Prostate gland (tissue), 2 donors: ENCODE results near the gene TMA7B. TPM values are rescaled to one million over a fixed set of nuclear protein-coding genes. Genes with fewer than 3 reads are reported as not detected.
A peak's percentile ranks its signal among the peaks of the same experiment; 100 is the strongest.

Experiments used
- DNase-seq: peaks from one replicate; pipeline ENCODE4 v3.0.0-alpha.2; 2019; ENCODE audit warnings: low spot score
- H3K27ac ChIP-seq, 2 donors: fragments of 200-600 bp; sonication (generic); 2 replicates each; pipeline ENCODE4 v1.5.1; 2017 to 2019
- H3K27me3 ChIP-seq: fragments of 200-600 bp; sonication (generic); replicated peaks from 2 replicates; pipeline ENCODE4 v1.5.1; 2019; ENCODE audit not compliant: insufficient read depth
- H3K36me3 ChIP-seq, 2 donors: fragments of 200-600 bp; sonication (generic); 1 replicate in 1 of 2; 2 replicates in 1 of 2; pipeline versions ENCODE4 v1.5.1 to v1.8.1; 2017 to 2019
- H3K4me1 ChIP-seq: fragments of 200-600 bp; sonication (generic); replicated peaks from 2 replicates; pipeline ENCODE4 v1.5.1; 2019
- H3K4me3 ChIP-seq, 2 donors: fragments of 200-600 bp; sonication (generic); 2 replicates each; pipeline ENCODE4 v1.5.1; 2017 to 2019
- H3K9me3 ChIP-seq: fragments of 200-600 bp; sonication (generic); 2 replicates; pipeline ENCODE4 v1.5.1; 2017
- POLR2A ChIP-seq: fragments of 450-650 bp; IDR thresholded peaks from one replicate; pipeline ENCODE4 v1.6.1; 2016; ENCODE audit warnings: antibody characterized with exemption, mild to moderate bottlenecking
- POLR2AphosphoS5 ChIP-seq: sonication (generic); formaldehyde crosslinking; IDR thresholded peaks from one replicate; pipeline ENCODE4 v1.6.1; 2017; ENCODE audit warnings: antibody characterized with exemption
- WGBS: methylation state at CpG from one replicate; pipeline ENCODE4 v1.1.5; 2018; 5-methylcytosine and 5-hydroxymethylcytosine counted together
- intact Hi-C: fragments of 100-400 bp; cut with DNase I; formaldehyde crosslinking; loops from one replicate; pipeline ENCODE4 v1.14.2; 2022
- total RNA-seq, 2 donors: library from RNA; depleted of rRNA; stranded (reverse); fragments of >200 nt; gene quantifications; one replicate each; pipeline ENCODE4 v1.1.0, GENCODE V29; 2016
- TF ChIP-seq, protein P1 (sequence below), 4 experiments: fragments of 200-600 bp in 2 of 4; fragments of 450-650 bp in 2 of 4; sonication (generic) in 2 of 4; IDR thresholded peaks; 1 replicate in 3 of 4; 2 replicates in 1 of 4; pipeline ENCODE4 v1.5.1; 2016 to 2019; ENCODE audit warnings: antibody characterized with exemption in 4 of 4, mild to moderate bottlenecking in 2 of 4, moderate library complexity in 2 of 4

The TMA7B gene
- total RNA-seq, 2 donors from 2014 or later: not detected

DNA sequence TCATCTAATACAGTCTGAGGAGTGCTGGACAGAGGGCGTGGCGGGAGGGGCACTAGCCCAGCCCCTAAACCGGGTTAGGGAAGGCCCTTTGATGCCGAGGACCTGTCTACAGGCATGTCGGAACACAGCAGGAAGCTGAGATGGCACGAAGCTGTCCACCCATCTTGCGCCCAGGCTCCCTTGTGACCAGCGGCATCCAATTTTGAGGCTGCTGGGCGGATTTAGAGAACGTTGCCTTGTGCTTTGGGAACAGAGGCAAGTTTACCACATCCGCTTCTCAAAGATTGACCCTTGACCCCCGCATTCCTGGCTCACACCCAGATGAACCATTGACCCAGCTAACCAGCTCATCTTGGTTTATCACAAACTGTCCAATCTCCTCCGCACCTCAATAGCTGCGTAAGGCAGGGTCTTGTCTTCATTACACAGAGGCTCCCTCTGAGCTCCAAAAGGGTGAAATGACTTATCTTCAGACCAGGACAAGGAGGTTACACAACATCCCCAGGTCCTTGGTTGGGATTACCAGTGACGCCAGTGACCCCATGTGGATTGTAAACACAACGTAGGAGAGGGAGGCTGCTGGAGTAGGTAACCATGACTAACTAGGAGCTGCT is 39.1 kb downstream of the TMA7B start:
- no peaks in the 10 kb centered on the region for H3K36me3 ChIP-seq
- H3K9me3 ChIP-seq: no peaks in the 10 kb centered on the region
- WGBS: 58% methylated on average over 16 of the region's 16 CpGs
- H3K4me3 ChIP-seq: no peak overlapping the region
- TF ChIP-seq, protein P1, sequence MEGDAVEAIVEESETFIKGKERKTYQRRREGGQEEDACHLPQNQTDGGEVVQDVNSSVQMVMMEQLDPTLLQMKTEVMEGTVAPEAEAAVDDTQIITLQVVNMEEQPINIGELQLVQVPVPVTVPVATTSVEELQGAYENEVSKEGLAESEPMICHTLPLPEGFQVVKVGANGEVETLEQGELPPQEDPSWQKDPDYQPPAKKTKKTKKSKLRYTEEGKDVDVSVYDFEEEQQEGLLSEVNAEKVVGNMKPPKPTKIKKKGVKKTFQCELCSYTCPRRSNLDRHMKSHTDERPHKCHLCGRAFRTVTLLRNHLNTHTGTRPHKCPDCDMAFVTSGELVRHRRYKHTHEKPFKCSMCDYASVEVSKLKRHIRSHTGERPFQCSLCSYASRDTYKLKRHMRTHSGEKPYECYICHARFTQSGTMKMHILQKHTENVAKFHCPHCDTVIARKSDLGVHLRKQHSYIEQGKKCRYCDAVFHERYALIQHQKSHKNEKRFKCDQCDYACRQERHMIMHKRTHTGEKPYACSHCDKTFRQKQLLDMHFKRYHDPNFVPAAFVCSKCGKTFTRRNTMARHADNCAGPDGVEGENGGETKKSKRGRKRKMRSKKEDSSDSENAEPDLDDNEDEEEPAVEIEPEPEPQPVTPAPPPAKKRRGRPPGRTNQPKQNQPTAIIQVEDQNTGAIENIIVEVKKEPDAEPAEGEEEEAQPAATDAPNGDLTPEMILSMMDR (IDR thresholded peaks at IDR 0.05): no peak
- TF ChIP-seq POLR2A: no peak
- TF ChIP-seq POLR2AphosphoS5: no peak
- no peaks in the 10 kb centered on the region for H3K27me3 ChIP-seq
- intact Hi-C loops: no loop called here
- peaks cover 11% of the 10 kb centered on the region for H3K4me1 ChIP-seq
- peak overlapping the region in 1 of 2 donors; percentile 82 for H3K27ac ChIP-seq
- no peak for DNase-seq

- no peak for DNase-seq
- H3K27me3 ChIP-seq: no peaks in the 10 kb centered on the region
- no peaks in the 10 kb centered on the region for H3K36me3 ChIP-seq
- TF ChIP-seq POLR2A (no peak), POLR2AphosphoS5 (no peak)
- TF ChIP-seq, protein P1 (IDR thresholded peaks at IDR 0.05): no peak
- H3K4me1 ChIP-seq: peaks cover 15% of the 10 kb centered on the region
- no peak overlapping the region for H3K4me3 ChIP-seq
- intact Hi-C loops: no loop called here
- WGBS: 68% methylated on average over 5 of the region's 5 CpGs
- no peaks in the 10 kb centered on the region for H3K9me3 ChIP-seq
- no peak overlapping the region for H3K27ac ChIP-seq
These were observed 40.0 kb downstream of the TMA7B start for GRCh38 chr22:40000171-40000570.

- Histone ChIP-seq H3K9me3 (no peaks in the 10 kb centered on the region), H3K4me1 (peaks cover 15% of the 10 kb centered on the region), H3K36me3 (no peaks in the 10 kb centered on the region), H3K27me3 (no peaks in the 10 kb centered on the region), H3K4me3 (no peak overlapping the region), H3K27ac (peak overlapping the region in 1 of 2 donors; percentile 16)
- intact Hi-C loops: no loop called here
- no peak for TF ChIP-seq POLR2A
- TF ChIP-seq, protein P1 (IDR thresholded peaks at IDR 0.05): no peak
- no peak for DNase-seq
- WGBS: 42% methylated on average over 4 of the region's 4 CpGs
These were observed 40.9 kb downstream of the TMA7B start for GRCh38 chr22:40001106-40001505.

DNA sequence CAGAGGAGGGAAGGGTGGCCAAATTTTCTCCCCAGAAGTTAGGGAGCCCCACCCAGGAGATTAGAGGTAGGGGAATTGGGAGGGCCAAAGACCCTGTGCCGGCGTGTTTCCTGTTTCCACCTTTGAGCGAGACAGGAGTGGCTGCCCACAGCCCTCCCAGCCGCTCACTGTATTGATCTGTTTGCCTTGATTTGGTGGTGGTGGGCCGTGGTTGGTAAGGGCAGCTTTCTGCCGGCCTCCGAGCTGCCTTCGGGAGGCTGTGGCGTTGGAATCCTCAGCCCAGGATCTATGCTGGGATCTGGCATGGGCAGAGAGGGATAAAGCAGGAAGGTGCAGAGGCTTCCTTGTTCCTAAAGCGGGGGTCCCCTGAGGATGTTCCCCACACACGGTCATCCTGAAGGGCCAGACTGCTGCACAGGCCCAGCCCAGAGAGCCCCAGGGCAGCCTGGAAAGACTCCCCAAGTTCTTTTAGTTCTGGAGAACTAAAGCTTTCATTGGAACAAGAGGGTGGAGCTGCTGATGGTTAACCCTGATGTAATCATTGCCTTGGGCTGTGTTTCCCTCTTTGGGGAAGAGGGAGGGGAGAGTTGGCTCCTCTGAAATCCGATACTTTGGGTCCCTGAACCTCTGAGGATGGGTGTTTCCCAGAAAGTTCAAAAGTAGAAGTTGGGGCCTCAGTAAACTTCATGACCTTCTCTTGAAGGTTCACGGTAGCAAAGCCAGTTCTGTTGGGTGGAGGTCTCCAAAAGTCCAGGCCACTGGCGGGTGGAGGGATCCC is 41.8 kb downstream of the TMA7B start:
- peak overlapping the region; percentile 16 to 19 for H3K27ac ChIP-seq
- intact Hi-C loops: no loop called here

More for the DNA sequence above, 41.8 kb downstream of the TMA7B start:
- WGBS: 53% methylated on average over 14 of the region's 14 CpGs
- Histone ChIP-seq H3K4me1 (peaks cover 15% of the 10 kb centered on the region), H3K36me3 (no peaks in the 10 kb centered on the region), H3K27me3 (no peaks in the 10 kb centered on the region), H3K4me3 (no peak overlapping the region), H3K9me3 (no peaks in the 10 kb centered on the region)
- no peak for TF ChIP-seq POLR2A
- TF ChIP-seq, protein P1 (IDR thresholded peaks at IDR 0.05): no peak
- no peak for TF ChIP-seq POLR2AphosphoS5
- DNase-seq: no peak
